ENCODE measurements around the gene TBC1D2. TPM values are rescaled to one million over a fixed set of nuclear protein-coding genes. Genes with fewer than 3 reads are reported as not detected.

Gene TBC1D2
- total and polyA plus RNA-seq, 2 of the 13 experiments (the other 11 are each of a cell fraction or from before 2014, with no cell fraction given): 2.0 to 2.8 TPM

DNA sequence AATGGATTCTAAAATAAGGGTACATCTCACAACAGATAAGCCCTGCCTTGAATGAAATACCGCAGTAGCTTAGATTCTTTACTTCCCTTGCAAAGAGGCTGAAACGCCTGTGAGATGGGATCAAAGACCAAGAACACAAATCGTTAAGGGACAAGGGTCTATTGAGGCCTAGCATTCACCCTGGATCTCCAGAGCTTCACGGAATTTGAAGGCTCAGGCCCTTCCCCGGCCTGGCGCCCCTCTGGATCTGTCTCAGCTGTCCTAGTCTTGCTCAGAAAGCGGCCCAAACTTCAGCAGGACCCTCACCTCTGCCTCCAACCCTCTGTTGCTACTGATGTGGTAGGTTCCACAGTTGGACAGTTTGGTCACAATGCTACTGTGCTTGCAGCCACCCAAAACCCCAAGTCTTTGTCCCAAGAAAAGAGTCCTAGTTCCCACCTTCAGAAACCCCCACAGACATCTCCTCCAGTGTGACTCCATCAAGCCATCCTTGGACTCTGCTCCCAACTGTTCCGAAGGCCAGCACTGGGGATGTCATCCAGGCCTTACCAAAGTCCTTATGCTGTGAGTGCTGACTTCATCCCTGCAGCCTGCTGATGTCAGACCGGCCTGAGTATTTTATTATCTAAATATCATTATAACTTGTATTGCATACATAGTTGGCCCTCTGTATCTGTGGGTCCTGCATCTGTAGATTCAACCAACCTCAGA, 72.4 kb downstream of the TBC1D2 start (continued):
- TF ChIP-seq, protein P1, sequence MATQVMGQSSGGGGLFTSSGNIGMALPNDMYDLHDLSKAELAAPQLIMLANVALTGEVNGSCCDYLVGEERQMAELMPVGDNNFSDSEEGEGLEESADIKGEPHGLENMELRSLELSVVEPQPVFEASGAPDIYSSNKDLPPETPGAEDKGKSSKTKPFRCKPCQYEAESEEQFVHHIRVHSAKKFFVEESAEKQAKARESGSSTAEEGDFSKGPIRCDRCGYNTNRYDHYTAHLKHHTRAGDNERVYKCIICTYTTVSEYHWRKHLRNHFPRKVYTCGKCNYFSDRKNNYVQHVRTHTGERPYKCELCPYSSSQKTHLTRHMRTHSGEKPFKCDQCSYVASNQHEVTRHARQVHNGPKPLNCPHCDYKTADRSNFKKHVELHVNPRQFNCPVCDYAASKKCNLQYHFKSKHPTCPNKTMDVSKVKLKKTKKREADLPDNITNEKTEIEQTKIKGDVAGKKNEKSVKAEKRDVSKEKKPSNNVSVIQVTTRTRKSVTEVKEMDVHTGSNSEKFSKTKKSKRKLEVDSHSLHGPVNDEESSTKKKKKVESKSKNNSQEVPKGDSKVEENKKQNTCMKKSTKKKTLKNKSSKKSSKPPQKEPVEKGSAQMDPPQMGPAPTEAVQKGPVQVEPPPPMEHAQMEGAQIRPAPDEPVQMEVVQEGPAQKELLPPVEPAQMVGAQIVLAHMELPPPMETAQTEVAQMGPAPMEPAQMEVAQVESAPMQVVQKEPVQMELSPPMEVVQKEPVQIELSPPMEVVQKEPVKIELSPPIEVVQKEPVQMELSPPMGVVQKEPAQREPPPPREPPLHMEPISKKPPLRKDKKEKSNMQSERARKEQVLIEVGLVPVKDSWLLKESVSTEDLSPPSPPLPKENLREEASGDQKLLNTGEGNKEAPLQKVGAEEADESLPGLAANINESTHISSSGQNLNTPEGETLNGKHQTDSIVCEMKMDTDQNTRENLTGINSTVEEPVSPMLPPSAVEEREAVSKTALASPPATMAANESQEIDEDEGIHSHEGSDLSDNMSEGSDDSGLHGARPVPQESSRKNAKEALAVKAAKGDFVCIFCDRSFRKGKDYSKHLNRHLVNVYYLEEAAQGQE (IDR thresholded peaks at IDR 0.05; ENCODE audit: borderline replicate concordance in 1 of 2, low read depth in 1 of 2, low read length in 2 of 2): 0 out of 4 replicates have a peak, but pooled peaks of 1 of the 2 experiments have one; percentile 17
- TF ChIP-seq DPF2 (CRISPR knock-in tag; IDR thresholded peaks at IDR 0.05; ENCODE audit: borderline replicate concordance, low read depth) (0 out of 2 replicates have a peak, but pooled peaks have one; percentile 43), SCMH1 (CRISPR knock-in tag; IDR thresholded peaks at IDR 0.05; ENCODE audit: borderline replicate concordance) (no peak), SOX13 (IDR thresholded peaks at IDR 0.05) (no peak), SOX13 (CRISPR knock-in tag; conservative IDR thresholded peaks at IDR 0.05 in 1 of 2, IDR thresholded peaks at IDR 0.05 in 1 of 2) (0 out of 4 replicates have a peak, but pooled peaks of 1 of the 2 experiments have one; percentile 7), ZNF672 (CRISPR knock-in tag; IDR thresholded peaks at IDR 0.05) (no peak), ZNF20 (CRISPR knock-in tag; IDR thresholded peaks at IDR 0.05) (no peak), ZNF282 (IDR thresholded peaks at IDR 0.05; ENCODE audit: partially characterized antibody) (no peak), BCL6 (CRISPR knock-in tag; IDR thresholded peaks at IDR 0.05) (no peak), DNMT1 (CRISPR knock-in tag; IDR thresholded peaks at IDR 0.05) (no peak), ZBTB7B (CRISPR knock-in tag; IDR thresholded peaks at IDR 0.05) (peak; percentile 70), SP1 (IDR thresholded peaks at IDR 0.05) (no peak), SP1 (CRISPR knock-in tag; IDR thresholded peaks at IDR 0.05) (no peak)
- TF ChIP-seq, protein P2, sequence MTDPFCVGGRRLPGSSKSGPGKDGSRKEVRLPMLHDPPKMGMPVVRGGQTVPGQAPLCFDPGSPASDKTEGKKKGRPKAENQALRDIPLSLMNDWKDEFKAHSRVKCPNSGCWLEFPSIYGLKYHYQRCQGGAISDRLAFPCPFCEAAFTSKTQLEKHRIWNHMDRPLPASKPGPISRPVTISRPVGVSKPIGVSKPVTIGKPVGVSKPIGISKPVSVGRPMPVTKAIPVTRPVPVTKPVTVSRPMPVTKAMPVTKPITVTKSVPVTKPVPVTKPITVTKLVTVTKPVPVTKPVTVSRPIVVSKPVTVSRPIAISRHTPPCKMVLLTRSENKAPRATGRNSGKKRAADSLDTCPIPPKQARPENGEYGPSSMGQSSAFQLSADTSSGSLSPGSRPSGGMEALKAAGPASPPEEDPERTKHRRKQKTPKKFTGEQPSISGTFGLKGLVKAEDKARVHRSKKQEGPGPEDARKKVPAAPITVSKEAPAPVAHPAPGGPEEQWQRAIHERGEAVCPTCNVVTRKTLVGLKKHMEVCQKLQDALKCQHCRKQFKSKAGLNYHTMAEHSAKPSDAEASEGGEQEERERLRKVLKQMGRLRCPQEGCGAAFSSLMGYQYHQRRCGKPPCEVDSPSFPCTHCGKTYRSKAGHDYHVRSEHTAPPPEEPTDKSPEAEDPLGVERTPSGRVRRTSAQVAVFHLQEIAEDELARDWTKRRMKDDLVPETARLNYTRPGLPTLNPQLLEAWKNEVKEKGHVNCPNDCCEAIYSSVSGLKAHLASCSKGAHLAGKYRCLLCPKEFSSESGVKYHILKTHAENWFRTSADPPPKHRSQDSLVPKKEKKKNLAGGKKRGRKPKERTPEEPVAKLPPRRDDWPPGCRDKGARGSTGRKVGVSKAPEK (CRISPR knock-in tag; IDR thresholded peaks at IDR 0.05; ENCODE audit: borderline replicate concordance): no peak
- TF ChIP-seq, protein P3, sequence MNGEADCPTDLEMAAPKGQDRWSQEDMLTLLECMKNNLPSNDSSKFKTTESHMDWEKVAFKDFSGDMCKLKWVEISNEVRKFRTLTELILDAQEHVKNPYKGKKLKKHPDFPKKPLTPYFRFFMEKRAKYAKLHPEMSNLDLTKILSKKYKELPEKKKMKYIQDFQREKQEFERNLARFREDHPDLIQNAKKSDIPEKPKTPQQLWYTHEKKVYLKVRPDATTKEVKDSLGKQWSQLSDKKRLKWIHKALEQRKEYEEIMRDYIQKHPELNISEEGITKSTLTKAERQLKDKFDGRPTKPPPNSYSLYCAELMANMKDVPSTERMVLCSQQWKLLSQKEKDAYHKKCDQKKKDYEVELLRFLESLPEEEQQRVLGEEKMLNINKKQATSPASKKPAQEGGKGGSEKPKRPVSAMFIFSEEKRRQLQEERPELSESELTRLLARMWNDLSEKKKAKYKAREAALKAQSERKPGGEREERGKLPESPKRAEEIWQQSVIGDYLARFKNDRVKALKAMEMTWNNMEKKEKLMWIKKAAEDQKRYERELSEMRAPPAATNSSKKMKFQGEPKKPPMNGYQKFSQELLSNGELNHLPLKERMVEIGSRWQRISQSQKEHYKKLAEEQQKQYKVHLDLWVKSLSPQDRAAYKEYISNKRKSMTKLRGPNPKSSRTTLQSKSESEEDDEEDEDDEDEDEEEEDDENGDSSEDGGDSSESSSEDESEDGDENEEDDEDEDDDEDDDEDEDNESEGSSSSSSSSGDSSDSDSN (CRISPR knock-in tag; IDR thresholded peaks at IDR 0.05): no peak
- TF ChIP-seq, protein P4, sequence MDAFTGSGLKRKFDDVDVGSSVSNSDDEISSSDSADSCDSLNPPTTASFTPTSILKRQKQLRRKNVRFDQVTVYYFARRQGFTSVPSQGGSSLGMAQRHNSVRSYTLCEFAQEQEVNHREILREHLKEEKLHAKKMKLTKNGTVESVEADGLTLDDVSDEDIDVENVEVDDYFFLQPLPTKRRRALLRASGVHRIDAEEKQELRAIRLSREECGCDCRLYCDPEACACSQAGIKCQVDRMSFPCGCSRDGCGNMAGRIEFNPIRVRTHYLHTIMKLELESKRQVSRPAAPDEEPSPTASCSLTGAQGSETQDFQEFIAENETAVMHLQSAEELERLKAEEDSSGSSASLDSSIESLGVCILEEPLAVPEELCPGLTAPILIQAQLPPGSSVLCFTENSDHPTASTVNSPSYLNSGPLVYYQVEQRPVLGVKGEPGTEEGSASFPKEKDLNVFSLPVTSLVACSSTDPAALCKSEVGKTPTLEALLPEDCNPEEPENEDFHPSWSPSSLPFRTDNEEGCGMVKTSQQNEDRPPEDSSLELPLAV (CRISPR knock-in tag; conservative IDR thresholded peaks at IDR 0.05; ENCODE audit: low read depth): no peak
- TF ChIP-seq, protein P5, sequence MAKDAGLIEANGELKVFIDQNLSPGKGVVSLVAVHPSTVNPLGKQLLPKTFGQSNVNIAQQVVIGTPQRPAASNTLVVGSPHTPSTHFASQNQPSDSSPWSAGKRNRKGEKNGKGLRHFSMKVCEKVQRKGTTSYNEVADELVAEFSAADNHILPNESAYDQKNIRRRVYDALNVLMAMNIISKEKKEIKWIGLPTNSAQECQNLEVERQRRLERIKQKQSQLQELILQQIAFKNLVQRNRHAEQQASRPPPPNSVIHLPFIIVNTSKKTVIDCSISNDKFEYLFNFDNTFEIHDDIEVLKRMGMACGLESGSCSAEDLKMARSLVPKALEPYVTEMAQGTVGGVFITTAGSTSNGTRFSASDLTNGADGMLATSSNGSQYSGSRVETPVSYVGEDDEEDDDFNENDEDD (CRISPR knock-in tag; IDR thresholded peaks at IDR 0.05; ENCODE audit: borderline replicate concordance): no peak

All from HepG2 (cell line).